Activated T-helper 17 cell treated with anti-CD3 and anti-CD28 coated beads, Interleukin-2, amount 50 U/mL, for 72 hours (primary cell): ENCODE results near the gene PFKFB1. TPM values are rescaled to one million over a fixed set of nuclear protein-coding genes. Genes with fewer than 3 reads are reported as not detected.

ENCODE experiments used
- ATAC-seq: fragments of 150-1000 bp; cut with Tn5 transposase; replicated peaks from 2 replicates; pipeline ENCODE4 v1.10.0; 2021; ENCODE audit warnings: mild to moderate bottlenecking, moderate library complexity
- H3K27ac Mint-ChIP-seq: one replicate; pipeline ENCODE4 v1.8.0; 2022; ENCODE audit warnings: mixed read lengths
- H3K27me3 Mint-ChIP-seq: one replicate; pipeline ENCODE4 v1.8.0; 2022; ENCODE audit warnings: mixed read lengths
- H3K36me3 Mint-ChIP-seq: one replicate; pipeline ENCODE4 v1.8.0; 2022; ENCODE audit warnings: low read depth, mild to moderate bottlenecking, mixed read lengths
- H3K4me1 Mint-ChIP-seq: one replicate; pipeline ENCODE4 v1.8.0; 2022; ENCODE audit warnings: mixed read lengths
- H3K4me3 Mint-ChIP-seq: one replicate; pipeline ENCODE4 v1.8.0; 2022; ENCODE audit warnings: mild to moderate bottlenecking, mixed read lengths
- H3K9me3 Mint-ChIP-seq: one replicate; pipeline ENCODE4 v1.8.0; 2022; ENCODE audit warnings: mixed read lengths
- total RNA-seq, 2 donors: library from RNA; stranded (reverse); gene quantifications; one replicate each; pipeline ENCODE4 v1.2.3, GENCODE V29; 2022

The PFKFB1 gene
- total RNA-seq, result under 1 TPM; 0.42 to 0.50 TPM

DNA sequence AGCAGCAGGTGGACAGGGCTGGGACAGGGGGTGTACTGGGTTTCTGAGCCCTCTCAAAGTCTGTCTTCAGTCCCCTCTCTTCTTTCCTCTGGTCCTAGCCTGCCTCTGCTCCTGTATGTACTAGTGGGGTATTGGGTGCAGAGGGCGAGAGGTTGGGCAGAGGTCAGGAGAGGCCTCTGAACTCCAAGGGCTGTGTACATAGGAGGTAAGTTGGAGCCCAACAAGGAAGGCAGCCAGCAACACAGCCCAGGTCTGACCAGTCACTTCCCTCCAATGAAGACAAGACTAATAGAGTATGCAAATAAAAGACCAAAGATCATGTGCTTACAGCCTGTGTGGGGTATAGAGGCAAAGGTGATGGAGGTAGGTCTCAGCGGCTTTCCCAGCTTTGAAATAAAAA is at the start of gene PFKFB1:
TSS of gene PFKFB1 (minus strand) at position 90 of the 400 bp plus-strand sequence. CDS start 181 bp downstream, outside the sequence.
- H3K9me3 Mint-ChIP-seq, result no peaks in the 10 kb centered on the region
- no peaks in the 10 kb centered on the region for H3K27me3 Mint-ChIP-seq
- H3K36me3 Mint-ChIP-seq, result no peaks in the 10 kb centered on the region
- no peak within 1 kb of the TSS for H3K27ac Mint-ChIP-seq
- ATAC-seq, result no peak
- H3K4me3 Mint-ChIP-seq, result no peak within 1 kb of the TSS
- no peaks in the 10 kb centered on the region for H3K4me1 Mint-ChIP-seq

DNA sequence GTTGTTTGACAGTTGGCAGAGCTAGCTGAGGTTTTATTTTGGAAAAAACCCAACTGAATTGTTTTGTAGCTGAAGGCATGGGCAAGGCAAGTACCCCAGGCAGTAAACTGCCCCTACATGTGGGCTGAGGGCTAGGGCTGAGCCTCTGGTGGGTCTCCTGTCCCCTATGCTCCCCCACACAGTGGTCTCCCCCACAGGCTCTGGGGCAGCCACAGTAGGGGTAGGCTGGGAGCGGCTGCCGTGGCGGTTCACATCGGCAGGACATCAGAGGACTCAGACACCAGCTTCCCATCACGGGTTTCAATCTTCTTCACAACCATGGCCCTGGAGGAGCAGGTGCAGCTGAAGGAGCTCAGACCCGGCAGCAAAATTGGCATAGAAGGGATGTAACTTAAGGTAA is 47.5 kb upstream of the PFKFB1 start:
- Mint-ChIP-seq H3K36me3 (no peaks in the 10 kb centered on the region), H3K27me3 (no peaks in the 10 kb centered on the region), H3K27ac (no peak overlapping the region), H3K4me3 (no peak overlapping the region), H3K4me1 (no peaks in the 10 kb centered on the region), H3K9me3 (no peaks in the 10 kb centered on the region)
- no peak for ATAC-seq

DNA sequence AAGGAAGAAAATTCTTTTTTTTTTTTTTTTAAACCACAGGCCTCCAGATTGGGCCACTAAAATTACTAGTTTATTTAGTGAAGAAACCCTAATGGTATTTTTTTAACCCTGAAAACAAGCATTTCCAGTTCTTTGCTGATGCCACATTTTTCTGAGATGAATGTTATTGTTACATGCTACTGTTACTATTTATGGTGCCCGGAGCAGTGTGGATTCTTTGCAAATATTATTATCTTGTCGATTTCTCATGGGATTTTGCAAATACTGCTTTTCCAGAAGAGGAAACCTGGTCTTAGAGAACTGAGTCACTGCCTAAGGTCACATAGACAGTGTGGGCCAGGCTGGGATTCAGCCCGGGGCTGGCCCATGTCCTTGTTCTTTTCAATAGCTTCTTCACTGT is 45.5 kb upstream of the PFKFB1 start:
- no peak for ATAC-seq
- Mint-ChIP-seq H3K4me1 (no peaks in the 10 kb centered on the region), H3K27ac (no peak overlapping the region), H3K36me3 (no peaks in the 10 kb centered on the region), H3K9me3 (no peaks in the 10 kb centered on the region), H3K27me3 (no peaks in the 10 kb centered on the region), H3K4me3 (no peak overlapping the region)

DNA sequence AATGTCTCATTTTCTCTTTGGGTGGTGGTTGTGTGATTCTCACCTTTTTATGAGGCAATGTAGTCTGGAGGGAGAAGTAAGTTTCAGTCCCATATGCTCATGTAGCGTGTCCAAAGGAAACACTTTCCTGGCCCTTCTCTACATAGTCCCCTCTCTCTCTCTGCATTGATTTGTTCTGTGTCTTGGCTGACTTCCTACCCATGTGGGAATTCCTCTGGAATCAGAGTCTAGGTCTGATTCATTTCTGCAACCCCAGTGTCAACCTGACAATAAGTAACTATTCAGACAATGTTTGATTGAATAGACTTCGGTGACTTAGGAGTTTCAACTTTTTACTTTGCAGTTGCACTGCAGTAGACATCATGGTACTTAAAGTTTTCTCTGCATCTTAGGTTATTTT is 39.4 kb upstream of the PFKFB1 start:
- no peaks in the 10 kb centered on the region for H3K9me3 Mint-ChIP-seq
- H3K36me3 Mint-ChIP-seq, result no peaks in the 10 kb centered on the region

DNA sequence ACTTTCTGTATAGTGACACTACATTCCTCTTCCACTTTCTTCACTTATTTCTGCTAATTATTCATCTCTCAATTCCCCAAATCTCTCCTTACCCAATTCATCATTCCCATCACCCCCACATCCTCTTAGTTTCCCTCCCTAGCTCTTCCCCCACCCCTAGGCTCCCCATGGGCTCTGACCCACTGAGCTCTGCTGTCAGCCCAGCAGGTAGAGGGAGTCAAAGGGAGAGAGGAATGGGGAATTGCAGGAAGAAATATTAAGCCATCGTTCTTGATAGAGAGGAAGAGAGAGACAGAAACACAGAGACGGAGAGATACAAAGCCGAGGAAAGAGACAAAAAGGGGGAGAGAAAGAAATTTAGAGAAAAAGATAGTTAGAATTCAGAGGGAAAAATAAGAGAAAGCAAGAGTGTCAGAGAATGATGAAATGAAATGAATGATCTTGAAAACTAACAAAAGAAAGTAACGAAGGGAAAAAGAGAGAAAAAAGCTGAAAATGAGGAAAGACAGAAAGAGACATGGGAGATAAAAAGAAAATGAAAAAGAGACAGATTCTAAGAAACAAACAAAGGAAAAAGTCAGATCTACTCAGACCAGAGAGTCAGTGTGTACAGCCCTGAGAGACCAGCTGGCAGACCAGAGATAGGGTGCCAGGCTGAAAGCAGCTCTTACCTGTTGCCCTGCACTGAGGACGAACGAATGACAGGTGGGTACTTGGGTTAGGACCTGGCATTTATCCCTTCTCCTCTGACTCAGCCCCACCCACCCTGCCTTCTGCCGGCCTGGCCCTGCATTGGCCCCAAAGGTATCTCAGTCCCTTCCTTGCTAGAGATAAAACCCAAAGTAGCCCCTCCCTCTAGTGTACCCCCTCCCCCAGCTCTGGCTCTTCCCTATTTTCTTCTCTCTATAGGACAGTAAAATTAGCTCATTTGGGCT is 36.5 kb upstream of the PFKFB1 start, which contains the start of gene ALAS2:
TSS of gene ALAS2 (minus strand) at position 707 of the 935 bp plus-strand sequence. CDS start 4,977 bp downstream, outside the sequence.
- no peak within 1 kb of the TSS for H3K27ac Mint-ChIP-seq
- no peaks in the 10 kb centered on the region for H3K36me3 Mint-ChIP-seq
- no peaks in the 10 kb centered on the region for H3K9me3 Mint-ChIP-seq
- H3K4me3 Mint-ChIP-seq, result no peak within 1 kb of the TSS
- ATAC-seq, result no peak
- no peaks in the 10 kb centered on the region for H3K27me3 Mint-ChIP-seq
- H3K4me1 Mint-ChIP-seq, result no peaks in the 10 kb centered on the region

More for the DNA sequence above, 39.4 kb upstream of the PFKFB1 start:
- Mint-ChIP-seq H3K4me3 (no peak overlapping the region), H3K27me3 (no peaks in the 10 kb centered on the region), H3K27ac (no peak overlapping the region), H3K4me1 (no peaks in the 10 kb centered on the region)
- ATAC-seq, result no peak

DNA sequence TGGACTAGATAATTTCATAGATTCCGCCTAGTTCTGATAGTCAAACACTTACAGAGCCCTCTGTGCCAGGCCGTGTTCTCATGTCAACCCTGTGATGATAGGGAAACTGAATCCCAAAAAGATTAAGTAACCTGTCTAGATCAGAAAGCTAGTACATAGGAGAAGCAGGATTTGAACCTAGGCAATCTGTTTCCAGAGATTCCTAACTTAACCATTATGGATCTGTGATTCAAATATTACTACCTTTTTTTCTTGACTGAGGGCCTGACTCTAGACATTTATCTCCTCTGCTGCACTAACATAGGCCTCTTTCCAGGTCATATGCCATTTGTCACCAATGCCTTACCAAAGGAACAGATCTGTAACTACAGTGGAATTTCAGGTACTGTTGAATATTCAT is 35.3 kb upstream of the PFKFB1 start:
- no peak overlapping the region for H3K4me3 Mint-ChIP-seq
- no peak for ATAC-seq

DNA sequence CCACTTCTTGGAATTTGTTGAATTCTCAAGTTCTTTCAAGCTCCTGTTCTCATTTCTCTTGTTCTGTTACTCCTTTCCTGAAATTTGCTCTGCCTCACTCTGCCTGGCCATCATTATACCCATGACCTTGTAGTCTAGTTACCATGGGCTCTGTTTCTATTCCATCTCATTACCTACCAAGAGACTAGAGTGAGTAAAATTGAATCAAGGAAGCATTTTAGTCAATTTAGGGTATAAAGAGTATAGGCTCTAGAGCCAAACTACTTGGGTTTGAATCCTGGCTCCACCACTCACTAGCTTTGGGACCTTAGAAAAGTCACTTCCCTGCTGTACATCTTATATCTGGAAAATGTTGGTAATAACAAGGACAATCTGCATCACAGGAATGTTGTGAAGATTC is 34.6 kb upstream of the PFKFB1 start:
- no peaks in the 10 kb centered on the region for H3K9me3 Mint-ChIP-seq
- H3K36me3 Mint-ChIP-seq, result no peaks in the 10 kb centered on the region
- no peak overlapping the region for H3K27ac Mint-ChIP-seq
- no peak for ATAC-seq
- H3K4me1 Mint-ChIP-seq, result no peaks in the 10 kb centered on the region
- no peak overlapping the region for H3K4me3 Mint-ChIP-seq
- H3K27me3 Mint-ChIP-seq, result no peaks in the 10 kb centered on the region

More for the DNA sequence above, 35.3 kb upstream of the PFKFB1 start:
- Mint-ChIP-seq H3K36me3 (no peaks in the 10 kb centered on the region), H3K27ac (no peak overlapping the region), H3K9me3 (no peaks in the 10 kb centered on the region), H3K4me1 (no peaks in the 10 kb centered on the region), H3K27me3 (no peaks in the 10 kb centered on the region)

DNA sequence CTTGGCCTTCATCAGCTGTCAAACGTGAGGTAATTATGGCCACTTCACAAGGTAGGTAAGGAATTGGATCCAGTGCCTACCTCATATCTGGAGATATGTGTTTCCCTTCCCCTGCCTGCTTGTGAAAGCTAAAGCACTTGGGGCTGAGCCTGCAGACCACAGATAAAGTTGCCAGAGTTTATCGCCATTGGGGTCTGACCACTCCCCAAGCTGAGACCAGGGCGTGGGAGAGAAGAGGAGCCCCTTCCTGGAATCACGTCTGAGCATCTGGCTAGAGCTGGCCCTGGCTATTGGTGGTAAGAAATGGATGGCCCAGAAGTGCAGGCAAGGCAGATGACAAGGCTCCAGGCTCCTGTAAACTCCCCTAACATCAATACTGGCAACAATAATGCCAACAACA is 34.1 kb upstream of the PFKFB1 start:
- Mint-ChIP-seq H3K9me3 (no peaks in the 10 kb centered on the region), H3K4me1 (no peaks in the 10 kb centered on the region), H3K27me3 (no peaks in the 10 kb centered on the region), H3K4me3 (no peak overlapping the region), H3K36me3 (no peaks in the 10 kb centered on the region), H3K27ac (no peak overlapping the region)
- ATAC-seq, result no peak

DNA sequence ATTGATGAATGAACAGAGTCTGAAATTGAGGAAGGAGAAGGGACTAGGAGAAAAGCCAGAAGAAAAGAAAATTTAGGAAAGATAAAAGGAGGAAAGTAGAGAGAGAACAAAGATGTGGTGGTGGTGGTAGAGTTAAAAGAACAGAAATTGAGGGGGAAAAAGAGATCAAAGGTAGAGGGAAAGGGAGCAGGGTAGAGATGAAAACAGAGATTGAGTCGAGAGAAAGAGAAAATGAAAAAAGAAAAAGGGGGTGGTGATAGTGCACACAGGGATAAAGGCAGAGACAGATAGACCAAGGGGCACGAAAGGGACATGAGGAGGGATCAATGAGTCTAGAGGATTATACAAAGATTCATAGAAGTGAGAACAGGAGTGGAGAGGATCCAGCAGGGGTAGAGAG is 32.9 kb upstream of the PFKFB1 start:
- no peak for ATAC-seq
- Mint-ChIP-seq H3K4me3 (no peak overlapping the region), H3K27ac (no peak overlapping the region), H3K9me3 (no peaks in the 10 kb centered on the region), H3K4me1 (no peaks in the 10 kb centered on the region), H3K36me3 (no peaks in the 10 kb centered on the region), H3K27me3 (no peaks in the 10 kb centered on the region)

DNA sequence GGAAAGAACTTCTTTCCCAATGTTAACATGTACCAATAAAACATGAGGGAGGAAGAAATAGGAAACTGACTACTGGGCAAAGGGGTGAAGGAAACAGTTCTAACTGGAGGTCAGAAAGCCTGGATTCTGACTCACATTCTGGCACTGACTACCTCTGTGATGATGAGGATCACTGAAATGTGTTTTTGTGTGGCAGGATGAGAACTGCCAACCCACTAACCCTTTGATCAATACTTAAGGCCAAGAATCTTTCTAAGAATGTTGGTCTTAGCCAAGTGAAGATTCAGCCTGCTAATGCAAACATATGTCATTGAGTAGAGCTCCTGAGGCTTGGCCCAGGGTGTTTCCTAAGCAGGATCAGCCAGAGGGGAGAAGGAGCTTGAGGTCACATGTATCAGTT is 32.2 kb upstream of the PFKFB1 start:
- ATAC-seq, result no peak
- H3K9me3 Mint-ChIP-seq, result no peaks in the 10 kb centered on the region
- H3K27me3 Mint-ChIP-seq, result no peaks in the 10 kb centered on the region
- H3K27ac Mint-ChIP-seq, result no peak overlapping the region
- no peaks in the 10 kb centered on the region for H3K4me1 Mint-ChIP-seq
- no peaks in the 10 kb centered on the region for H3K36me3 Mint-ChIP-seq
- H3K4me3 Mint-ChIP-seq, result no peak overlapping the region

DNA sequence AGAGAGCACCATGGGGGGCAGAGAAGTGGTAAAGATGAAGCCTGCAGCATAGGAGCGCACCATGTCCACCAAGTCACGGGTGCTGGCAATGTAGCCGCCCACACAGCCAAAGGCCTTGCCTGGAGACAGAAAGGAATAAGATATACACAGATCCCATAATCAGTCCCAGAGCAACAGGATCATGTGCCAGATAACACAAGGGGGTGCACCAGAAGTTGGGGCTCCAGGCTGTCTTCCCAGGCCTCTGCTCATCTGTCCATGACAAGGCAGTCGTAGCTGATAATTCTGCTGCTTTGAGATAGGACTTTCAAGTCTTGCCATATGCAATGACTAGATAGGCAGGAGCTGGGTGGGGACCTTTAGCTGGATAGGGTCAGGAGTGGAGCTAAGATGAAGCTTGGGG is 20.9 kb upstream of the PFKFB1 start:
- Mint-ChIP-seq H3K36me3 (no peaks in the 10 kb centered on the region), H3K27ac (no peak overlapping the region), H3K27me3 (no peaks in the 10 kb centered on the region), H3K9me3 (no peaks in the 10 kb centered on the region), H3K4me1 (no peaks in the 10 kb centered on the region), H3K4me3 (no peak overlapping the region)
- no peak for ATAC-seq

DNA sequence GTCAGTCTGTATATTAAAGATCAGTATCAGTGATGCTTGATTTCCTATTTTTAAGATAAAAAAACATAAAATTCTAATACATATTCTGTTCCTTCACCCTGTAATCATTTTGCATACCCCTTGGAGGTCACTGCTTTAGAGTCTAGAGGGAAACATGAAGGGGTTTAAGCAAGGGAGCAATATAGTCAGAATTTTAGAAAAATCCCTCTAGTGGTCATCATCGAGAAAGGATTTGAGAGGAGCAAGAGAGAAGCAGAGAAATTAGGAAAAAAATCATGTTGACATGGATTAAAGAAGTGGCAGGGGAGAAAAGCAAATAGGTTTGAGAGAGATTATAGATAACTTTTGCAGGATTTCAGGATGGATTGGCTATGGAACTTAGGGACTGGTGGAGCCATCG is 17.3 kb upstream of the PFKFB1 start:
- no peaks in the 10 kb centered on the region for H3K27me3 Mint-ChIP-seq
- peaks cover 6% of the 10 kb centered on the region for H3K36me3 Mint-ChIP-seq
- H3K9me3 Mint-ChIP-seq, result no peaks in the 10 kb centered on the region
- no peaks in the 10 kb centered on the region for H3K4me1 Mint-ChIP-seq
- no peak overlapping the region for H3K27ac Mint-ChIP-seq
- H3K4me3 Mint-ChIP-seq, result no peak overlapping the region
- ATAC-seq, result no peak

DNA sequence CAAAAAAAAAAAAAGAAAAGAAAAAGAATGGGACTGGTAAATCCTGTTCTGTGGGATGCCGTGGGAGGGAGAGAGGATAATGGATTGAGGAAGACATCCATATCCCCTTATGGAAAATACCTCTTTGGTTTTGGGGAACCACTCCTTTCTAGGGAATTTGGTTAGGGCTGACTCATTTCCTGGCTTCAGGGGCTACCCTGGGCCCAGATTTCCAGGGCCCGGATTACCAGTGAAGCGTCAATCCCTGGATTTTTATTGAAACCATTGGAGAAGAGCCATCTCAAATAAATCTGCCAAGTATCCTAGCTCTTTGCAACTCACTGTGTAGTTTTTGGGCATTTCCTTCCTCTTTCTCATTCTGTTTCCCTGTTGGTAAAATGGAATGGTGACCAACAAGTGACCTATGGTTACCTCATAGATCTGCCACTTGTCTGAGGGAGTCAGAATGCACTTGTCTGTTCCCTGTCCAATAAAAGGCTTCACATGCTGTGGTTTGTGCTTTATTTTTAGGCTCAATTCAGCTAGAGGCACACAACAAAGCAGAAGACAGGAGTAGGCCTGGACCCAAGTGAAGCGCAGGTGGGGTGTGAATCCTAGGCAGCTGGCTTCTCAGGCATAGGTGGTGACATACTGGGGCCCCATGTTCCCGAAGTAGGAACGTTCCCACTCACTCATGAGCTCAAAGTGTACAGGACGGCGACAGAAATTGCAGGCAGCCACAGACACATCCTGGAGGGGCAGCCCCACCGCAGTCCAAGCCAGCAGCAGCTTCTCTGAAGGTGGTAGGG is 14.8 kb upstream of the PFKFB1 start:
- no peak overlapping the region for H3K4me3 Mint-ChIP-seq
- H3K36me3 Mint-ChIP-seq, result peaks cover 31% of the 10 kb centered on the region
- no peak overlapping the region for H3K27ac Mint-ChIP-seq
- ATAC-seq, result no peak
- H3K4me1 Mint-ChIP-seq, result no peaks in the 10 kb centered on the region
- H3K9me3 Mint-ChIP-seq, result no peaks in the 10 kb centered on the region
- no peaks in the 10 kb centered on the region for H3K27me3 Mint-ChIP-seq

DNA sequence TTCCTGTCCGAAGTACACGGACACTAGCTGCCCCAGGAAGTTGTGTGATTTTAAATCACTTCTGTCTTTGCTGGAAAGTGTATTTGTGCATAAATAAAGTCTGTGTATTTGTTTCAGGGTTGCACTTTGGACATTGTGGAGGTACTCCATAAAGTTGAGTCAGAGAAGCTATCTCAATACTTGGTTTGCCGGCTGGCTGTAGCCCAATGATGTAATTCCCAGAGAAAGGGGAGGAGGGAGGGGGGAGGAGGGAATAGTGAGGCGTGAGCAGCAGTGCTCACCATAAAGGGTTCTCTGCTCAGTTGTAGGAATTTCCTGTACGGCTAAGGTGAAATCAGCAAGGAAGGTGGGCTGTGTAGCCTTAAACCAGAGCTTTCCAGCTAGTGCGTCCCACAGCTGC is 13.7 kb upstream of the PFKFB1 start:
- no peaks in the 10 kb centered on the region for H3K9me3 Mint-ChIP-seq
- no peak overlapping the region for H3K4me3 Mint-ChIP-seq

More for the DNA sequence above, 13.7 kb upstream of the PFKFB1 start:
- Mint-ChIP-seq H3K27ac (no peak overlapping the region), H3K4me1 (no peaks in the 10 kb centered on the region), H3K36me3 (peaks cover 43% of the 10 kb centered on the region), H3K27me3 (no peaks in the 10 kb centered on the region)
- no peak for ATAC-seq
